MCF 10A (cell line): ENCODE results near the gene AMACR. TPM values are rescaled to one million over a fixed set of nuclear protein-coding genes. Genes with fewer than 3 reads are reported as not detected.

Experiments
- BruUV-seq: library from RNA; stranded (reverse); fragments of 400-500 nt; replicated peaks from 2 replicates; lab custom pipeline; 2021; lab: Mats Ljungman, UMichigan
- CTCF ChIA-PET: fragments of 300-600 bp; sonication (Branson Sonifier 250); formaldehyde crosslinking; extraction: SDS; loops from one replicate; lab custom pipeline; 2021; ENCODE audit warnings: antibody characterized with exemption, inconsistent platforms; lab: Yijun Ruan, JAX
- POLR2A ChIA-PET: fragments of 300-600, 350-650 bp; sonication (Branson Sonifier 250); formaldehyde crosslinking; extraction: SDS; loops from one replicate; lab custom pipeline; 2020; ENCODE audit warnings: antibody characterized with exemption, inconsistent platforms; lab: Yijun Ruan, JAX
- DNase-seq: peaks from one replicate; pipeline ENCODE4 v3.0.0-alpha.2; 2018; ENCODE audit not compliant: unreplicated experiment
- H3K27ac Mint-ChIP-seq: one replicate; pipeline ENCODE4 v1.8.0; 2022; ENCODE audit warnings: mild to moderate bottlenecking, low read depth, mixed read lengths; ENCODE audit not compliant: unreplicated experiment
- H3K27me3 Mint-ChIP-seq: one replicate; pipeline ENCODE4 v1.8.0; 2022; ENCODE audit warnings: mixed read lengths; ENCODE audit not compliant: insufficient read depth, unreplicated experiment
- H3K36me3 Mint-ChIP-seq: one replicate; pipeline ENCODE4 v1.8.0; 2022; ENCODE audit warnings: mild to moderate bottlenecking, moderate library complexity, mixed read lengths; ENCODE audit not compliant: insufficient read depth, unreplicated experiment
- H3K4me1 Mint-ChIP-seq: one replicate; pipeline ENCODE4 v1.8.0; 2022; ENCODE audit warnings: mixed read lengths; ENCODE audit not compliant: insufficient read depth, unreplicated experiment
- H3K4me3 Mint-ChIP-seq: one replicate; pipeline ENCODE4 v1.8.0; 2022; ENCODE audit warnings: mild to moderate bottlenecking, moderate library complexity, mixed read lengths; ENCODE audit not compliant: unreplicated experiment
- H3K9me3 Mint-ChIP-seq: one replicate; pipeline ENCODE4 v1.8.0; 2022; ENCODE audit warnings: mixed read lengths; ENCODE audit not compliant: unreplicated experiment
- intact Hi-C: fragments of 100-400 bp; cut with micrococcal nuclease; formaldehyde crosslinking; loops from 2 replicates; pipeline ENCODE4 v1.14.1; 2022
- total RNA-seq: library from RNA; stranded (reverse); gene quantifications from 2 replicates; pipeline ENCODE4 v1.2.3, GENCODE V29; 2022
- TF ChIP-seq, protein P1 (sequence below): fragments of 200-600 bp; IDR thresholded peaks from one replicate; pipeline ENCODE4 v1.8.0; 2022; ENCODE audit warnings: antibody characterized with exemption, mild to moderate bottlenecking; ENCODE audit not compliant: unreplicated experiment

Gene AMACR
- total RNA-seq, 1 experiment from 2014 or later, result 7.9 TPM

GRCh38 chr5:33975852-33976251 is 32.0 kb downstream of the AMACR start:
- no peak overlapping the region for H3K4me3 Mint-ChIP-seq
- no peak overlapping the region for H3K27ac Mint-ChIP-seq
- TF ChIP-seq, protein P1, sequence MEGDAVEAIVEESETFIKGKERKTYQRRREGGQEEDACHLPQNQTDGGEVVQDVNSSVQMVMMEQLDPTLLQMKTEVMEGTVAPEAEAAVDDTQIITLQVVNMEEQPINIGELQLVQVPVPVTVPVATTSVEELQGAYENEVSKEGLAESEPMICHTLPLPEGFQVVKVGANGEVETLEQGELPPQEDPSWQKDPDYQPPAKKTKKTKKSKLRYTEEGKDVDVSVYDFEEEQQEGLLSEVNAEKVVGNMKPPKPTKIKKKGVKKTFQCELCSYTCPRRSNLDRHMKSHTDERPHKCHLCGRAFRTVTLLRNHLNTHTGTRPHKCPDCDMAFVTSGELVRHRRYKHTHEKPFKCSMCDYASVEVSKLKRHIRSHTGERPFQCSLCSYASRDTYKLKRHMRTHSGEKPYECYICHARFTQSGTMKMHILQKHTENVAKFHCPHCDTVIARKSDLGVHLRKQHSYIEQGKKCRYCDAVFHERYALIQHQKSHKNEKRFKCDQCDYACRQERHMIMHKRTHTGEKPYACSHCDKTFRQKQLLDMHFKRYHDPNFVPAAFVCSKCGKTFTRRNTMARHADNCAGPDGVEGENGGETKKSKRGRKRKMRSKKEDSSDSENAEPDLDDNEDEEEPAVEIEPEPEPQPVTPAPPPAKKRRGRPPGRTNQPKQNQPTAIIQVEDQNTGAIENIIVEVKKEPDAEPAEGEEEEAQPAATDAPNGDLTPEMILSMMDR, result no peak
- peaks cover 6% of the 10 kb centered on the region for H3K36me3 Mint-ChIP-seq
- ChIA-PET CTCF (interaction anchor here (1.6 kb wide), 1 partner anchor 22 kb away, joined by 3 read pairs; no protein-coding TSS in a partner anchor), POLR2A (interaction anchor here (0.7 kb wide), 1 partner anchor 567 kb away, joined by 3 read pairs; no protein-coding TSS in a partner anchor)
- DNase-seq, result no peak
- no peaks in the 10 kb centered on the region for H3K4me1 Mint-ChIP-seq
- BruUV-seq, result no TSS peak
- H3K27me3 Mint-ChIP-seq, result no peaks in the 10 kb centered on the region
- intact Hi-C loops, result no loop called here
- H3K9me3 Mint-ChIP-seq, result no peaks in the 10 kb centered on the region

- ChIA-PET CTCF (interaction anchor here (0.6 kb wide), 1 partner anchor 535 kb away, joined by 3 read pairs; no protein-coding TSS in a partner anchor), POLR2A (no interaction called here)
- BruUV-seq, result no TSS peak
- no peaks in the 10 kb centered on the region for H3K9me3 Mint-ChIP-seq
- TF ChIP-seq, protein P1, result no peak
- H3K27ac Mint-ChIP-seq, result no peak overlapping the region
- H3K36me3 Mint-ChIP-seq, result peaks cover 6% of the 10 kb centered on the region
- H3K4me3 Mint-ChIP-seq, result no peak overlapping the region
- no peak for DNase-seq
- intact Hi-C loops, result no loop called here
- no peaks in the 10 kb centered on the region for H3K27me3 Mint-ChIP-seq
- H3K4me1 Mint-ChIP-seq, result no peaks in the 10 kb centered on the region
Observed at GRCh38 chr5:33973271-33973670, 34.6 kb downstream of the AMACR start.

- POLR2A ChIA-PET, result interaction anchor here (0.6 to 1.4 kb wide), 5 partner anchors 9 to 1421 kb away, joined by 3 to 4 read pairs (median 4); partner anchors contain the start of gene AMACR
- intact Hi-C loops, result loop anchor here (1.0 kb wide), 1 partner anchor 534 kb away; no protein-coding TSS in a partner anchor
- no TSS peak for BruUV-seq
Observed at GRCh38 chr5:33969572-33970452, 38.0 kb downstream of the AMACR start.

More at GRCh38 chr5:33969572-33970452, 38.0 kb downstream of the AMACR start:
- H3K9me3 Mint-ChIP-seq, result no peaks in the 10 kb centered on the region
- no peak overlapping the region for H3K27ac Mint-ChIP-seq
- H3K27me3 Mint-ChIP-seq, result no peaks in the 10 kb centered on the region
- DNase-seq, result peak; percentile 35
- no peaks in the 10 kb centered on the region for H3K36me3 Mint-ChIP-seq
- no peak overlapping the region for H3K4me3 Mint-ChIP-seq
- H3K4me1 Mint-ChIP-seq, result no peaks in the 10 kb centered on the region
- CTCF ChIA-PET, result interaction anchor here (0.6 to 2.8 kb wide), 32 partner anchors 9 to 697 kb away, joined by 3 to 32 read pairs (median 4); partner anchors contain the start of genes ADAMTS12, AMACR and TARS1
- TF ChIP-seq, protein P1, result peak; percentile 56
